ENCODE data around the gene AKAP13.

GRCh38 chr15:85365980-85366379 lies 14.4 kb upstream of the AKAP13 start:
- TF ChIP-seq, protein P1, sequence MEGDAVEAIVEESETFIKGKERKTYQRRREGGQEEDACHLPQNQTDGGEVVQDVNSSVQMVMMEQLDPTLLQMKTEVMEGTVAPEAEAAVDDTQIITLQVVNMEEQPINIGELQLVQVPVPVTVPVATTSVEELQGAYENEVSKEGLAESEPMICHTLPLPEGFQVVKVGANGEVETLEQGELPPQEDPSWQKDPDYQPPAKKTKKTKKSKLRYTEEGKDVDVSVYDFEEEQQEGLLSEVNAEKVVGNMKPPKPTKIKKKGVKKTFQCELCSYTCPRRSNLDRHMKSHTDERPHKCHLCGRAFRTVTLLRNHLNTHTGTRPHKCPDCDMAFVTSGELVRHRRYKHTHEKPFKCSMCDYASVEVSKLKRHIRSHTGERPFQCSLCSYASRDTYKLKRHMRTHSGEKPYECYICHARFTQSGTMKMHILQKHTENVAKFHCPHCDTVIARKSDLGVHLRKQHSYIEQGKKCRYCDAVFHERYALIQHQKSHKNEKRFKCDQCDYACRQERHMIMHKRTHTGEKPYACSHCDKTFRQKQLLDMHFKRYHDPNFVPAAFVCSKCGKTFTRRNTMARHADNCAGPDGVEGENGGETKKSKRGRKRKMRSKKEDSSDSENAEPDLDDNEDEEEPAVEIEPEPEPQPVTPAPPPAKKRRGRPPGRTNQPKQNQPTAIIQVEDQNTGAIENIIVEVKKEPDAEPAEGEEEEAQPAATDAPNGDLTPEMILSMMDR (IDR thresholded peaks at IDR 0.05): no peak
- no peak for TF ChIP-seq EZH2 (IDR thresholded peaks at IDR 0.05; ENCODE audit: borderline replicate concordance, insufficient read depth, low read depth, low read length, poor library complexity, severe bottlenecking)

Measured in B cell (primary cell).